Naive thymus-derived CD4-positive, alpha-beta T cell (primary cell): Measurements from ENCODE around the gene LGALS8. TPM values are rescaled to one million over a fixed set of nuclear protein-coding genes. Genes with fewer than 3 reads are reported as not detected.
"Not testable (repeated sequence)": the region's sequence is repeated elsewhere in the genome, so short reads cannot be mapped to it uniquely, and the experiment has no call there.

ENCODE experiments used
- ATAC-seq: fragments of 150-1000 bp; cut with Tn5 transposase; 2 replicates; pipeline ENCODE4 v1.10.0; 2021; ENCODE audit warnings: mild to moderate bottlenecking, moderate library complexity
- CTCF ChIA-PET: fragments of 350-600 bp; sonication (Branson Sonifier 250); formaldehyde crosslinking; loops from one replicate; lab custom pipeline; 2021; ENCODE audit warnings: antibody characterized with exemption; lab: Charles Lee
- POLR2A ChIA-PET: fragments of 350-600 bp; sonication (Branson Sonifier 250); formaldehyde crosslinking; loops from one replicate; lab custom pipeline; 2021; ENCODE audit warnings: antibody characterized with exemption, inconsistent platforms; lab: Charles Lee
- DNase-seq, 9 donors: peaks; one replicate each; pipeline versions ENCODE4 v3.0.0 to v3.0.0-alpha.2; 2020 to 2022; ENCODE audit warnings: mixed read lengths in 1 of 9
- H3K27ac ChIP-seq: one replicate; pipeline ENCODE4 v1.7.0; 2013; ENCODE audit warnings: mild to moderate bottlenecking, low read depth, low read length, moderate library complexity
- H3K27me3 ChIP-seq, 2 donors: one replicate each; pipeline ENCODE4 v1.7.0; 2013; ENCODE audit warnings: low read length in 2 of 2, mild to moderate bottlenecking in 2 of 2, moderate library complexity in 2 of 2; ENCODE audit not compliant: control insufficient read depth in 2 of 2, insufficient read depth in 2 of 2
- H3K36me3 ChIP-seq, 3 experiments: 1 replicate in 2 of 3; 2 replicates in 1 of 3; pipeline ENCODE4 v1.7.0; 2013; ENCODE audit warnings: low read length in 3 of 3, mild to moderate bottlenecking in 3 of 3, moderate library complexity in 1 of 3; ENCODE audit not compliant: insufficient read depth in 3 of 3, control insufficient read depth in 2 of 3
- H3K4me1 ChIP-seq, 2 donors: one replicate each; pipeline ENCODE4 v1.7.0; 2013; ENCODE audit warnings: low read length in 2 of 2, mild to moderate bottlenecking in 2 of 2, moderate library complexity in 1 of 2; ENCODE audit not compliant: control insufficient read depth in 2 of 2, insufficient read depth in 2 of 2
- H3K4me3 ChIP-seq: 2 replicates; pipeline ENCODE4 v1.7.0; 2013; ENCODE audit warnings: mild to moderate bottlenecking, low read length
- H3K9me3 ChIP-seq, 3 experiments: 1 replicate in 2 of 3; 2 replicates in 1 of 3; pipeline ENCODE4 v1.7.0; 2013; ENCODE audit warnings: low read length in 3 of 3; ENCODE audit not compliant: control insufficient read depth in 2 of 3
- H3K27ac Mint-ChIP-seq, 9 donors: one replicate each; pipeline ENCODE4 v1.8.0; 2020 to 2022; ENCODE audit warnings: mixed read lengths in 9 of 9, mild to moderate bottlenecking in 8 of 9, moderate library complexity in 5 of 9, inconsistent platforms in 2 of 9
- H3K27me3 Mint-ChIP-seq, 5 donors: one replicate each; pipeline ENCODE4 v1.8.0; 2021 to 2022; ENCODE audit warnings: mixed read lengths in 5 of 5, mild to moderate bottlenecking in 1 of 5
- H3K36me3 Mint-ChIP-seq, 5 donors: one replicate each; pipeline ENCODE4 v1.8.0; 2020 to 2022; ENCODE audit warnings: mixed read lengths in 5 of 5, mild to moderate bottlenecking in 3 of 5, inconsistent platforms in 1 of 5
- H3K4me1 Mint-ChIP-seq, 7 donors: one replicate each; pipeline ENCODE4 v1.8.0; 2020 to 2022; ENCODE audit warnings: mixed read lengths in 7 of 7, mild to moderate bottlenecking in 3 of 7, inconsistent platforms in 1 of 7
- H3K4me3 Mint-ChIP-seq, 10 donors: one replicate each; pipeline ENCODE4 v1.8.0; 2020 to 2022; ENCODE audit warnings: mild to moderate bottlenecking in 10 of 10, mixed read lengths in 10 of 10, moderate library complexity in 6 of 10, inconsistent platforms in 2 of 10
- H3K9me3 Mint-ChIP-seq, 11 donors: one replicate each; pipeline ENCODE4 v1.8.0; 2020 to 2022; ENCODE audit warnings: mixed read lengths in 11 of 11, mild to moderate bottlenecking in 4 of 11, inconsistent platforms in 1 of 11, moderate library complexity in 1 of 11
- intact Hi-C, 2 donors: fragments of 100-400 bp; cut with micrococcal nuclease; formaldehyde crosslinking; loops; one replicate each; pipeline ENCODE4 v1.15.1; 2023
- polyA plus RNA-seq, 2 donors: library from polyadenylated mRNA; unstranded; fragments of 300-500 nt; fragmentation: Illumina TruSeq; gene quantifications; one replicate each; pipeline ENCODE4 v1.2.3, GENCODE V29; 2021
- total RNA-seq, 6 experiments: library from RNA in 5 of 6; stranded (reverse) in 5 of 6; gene quantifications; 1 replicate in 5 of 6; 2 replicates in 1 of 6; pipeline ENCODE4 v1.2.3 and lab custom pipeline; 2021 to 2026

Gene LGALS8
- total and polyA plus RNA-seq, 7 experiments from 2014 or later = 41.3 to 143 (median 125) TPM

DNA sequence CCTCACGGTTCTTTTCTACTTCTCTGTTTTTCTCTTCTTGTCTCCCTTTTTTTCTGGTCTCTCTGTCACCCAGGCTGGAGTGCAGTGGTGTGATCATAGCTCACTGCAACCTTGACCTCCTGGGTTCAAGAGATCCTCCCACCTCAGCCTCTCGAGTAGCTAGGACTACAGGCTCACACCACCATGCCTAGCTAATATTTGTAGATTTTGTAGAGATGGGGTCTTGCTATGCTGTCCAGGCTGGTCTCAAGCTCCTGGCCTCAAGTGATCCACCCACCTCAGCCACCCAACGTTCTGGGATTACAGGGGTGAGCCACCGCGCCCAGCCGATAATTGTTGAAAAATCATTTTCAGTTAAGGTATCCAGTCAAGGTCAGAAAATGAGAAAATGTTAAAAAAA lies 25.9 kb upstream of the LGALS8 start:
- H3K9me3 ChIP-seq = no peaks in the 10 kb centered on the region
- no peak overlapping the region for H3K27ac ChIP-seq
- no peaks in the 10 kb centered on the region for H3K36me3 Mint-ChIP-seq
- no peaks in the 10 kb centered on the region for H3K9me3 Mint-ChIP-seq
- no peak overlapping the region for H3K4me3 ChIP-seq
- POLR2A ChIA-PET = no interaction called here
- DNase-seq (no peak), ATAC-seq (no peak)
- H3K27me3 ChIP-seq = no peaks in the 10 kb centered on the region
- H3K4me3 Mint-ChIP-seq = no peak overlapping the region
- intact Hi-C loops = no loop called here
- CTCF ChIA-PET = interaction anchor here (0.6 kb wide), 1 partner anchor 12 kb away, joined by 3 read pairs; no protein-coding TSS in a partner anchor
- H3K4me1 Mint-ChIP-seq = peaks cover 5 to 11% (median 6%) of the 10 kb centered on the region in 7 donors
- peaks cover 0 to 6% of the 10 kb centered on the region in 2 donors for H3K4me1 ChIP-seq
- peaks cover 0 to 11% (median 9%) of the 10 kb centered on the region in 5 donors for H3K27me3 Mint-ChIP-seq
- no peaks in the 10 kb centered on the region for H3K36me3 ChIP-seq
- no peak overlapping the region for H3K27ac Mint-ChIP-seq

DNA sequence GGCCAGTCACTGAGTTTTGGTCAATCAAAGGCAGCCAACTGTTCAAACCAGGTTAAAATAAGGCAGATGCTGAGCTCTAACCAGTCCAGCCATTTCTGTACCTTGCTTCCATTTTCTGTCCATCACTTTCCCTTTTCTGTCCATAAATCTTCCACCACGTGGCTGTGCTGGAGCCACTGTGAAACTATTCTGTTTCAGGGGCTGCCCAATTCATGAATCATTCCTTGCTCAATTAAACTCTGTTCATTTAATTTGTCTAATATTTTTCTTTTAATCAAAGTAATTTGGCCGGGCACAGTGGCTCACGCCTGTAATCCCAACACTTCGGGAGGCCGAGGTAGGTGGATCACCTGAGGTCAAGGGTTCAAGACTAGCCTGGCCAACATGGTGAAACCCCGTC lies 22.7 kb upstream of the LGALS8 start:
- Mint-ChIP-seq H3K36me3 (no peaks in the 10 kb centered on the region), H3K27me3 (peaks cover 0 to 10% (median 7%) of the 10 kb centered on the region in 5 donors), H3K4me3 (no peak overlapping the region), H3K27ac (no peak overlapping the region), H3K4me1 (peaks cover 8 to 17% (median 13%) of the 10 kb centered on the region in 7 donors), H3K9me3 (peaks cover 0 to 2% (median 0%) of the 10 kb centered on the region in 11 donors)
- Histone ChIP-seq H3K27me3 (no peaks in the 10 kb centered on the region), H3K27ac (no peak overlapping the region), H3K36me3 (no peaks in the 10 kb centered on the region), H3K4me1 (peaks cover 0 to 11% of the 10 kb centered on the region in 2 donors), H3K4me3 (no peak overlapping the region), H3K9me3 (no peaks in the 10 kb centered on the region)
- ATAC-seq = no peak
- intact Hi-C loops = no loop called here
- DNase-seq = no peak
- ChIA-PET POLR2A (no interaction called here), CTCF (no interaction called here)

GRCh38 chr1:236502579-236502971 lies 21.2 kb upstream of the LGALS8 start:
- Mint-ChIP-seq H3K27ac (peak overlapping the region in 7 of 9 donors; percentile 9 to 82 (median 21)), H3K4me3 (peak overlapping the region in 9 of 10 donors; percentile 26 to 80 (median 66)), H3K9me3 (peaks cover 0 to 2% (median 0%) of the 10 kb centered on the region in 11 donors), H3K4me1 (peaks cover 8 to 15% (median 13%) of the 10 kb centered on the region in 7 donors), H3K36me3 (no peaks in the 10 kb centered on the region), H3K27me3 (peaks cover 0 to 12% (median 0%) of the 10 kb centered on the region in 5 donors)
- ATAC-seq (no peak), DNase-seq (no peak)
- H3K4me1 ChIP-seq = peaks cover 0 to 11% of the 10 kb centered on the region in 2 donors
- no peaks in the 10 kb centered on the region for H3K27me3 ChIP-seq
- intact Hi-C loops = no loop called here
- no peak overlapping the region for H3K4me3 ChIP-seq
- H3K27ac ChIP-seq = no peak overlapping the region
- ChIA-PET CTCF (interaction anchor here (1.4 kb wide), 1 partner anchor 10 kb away, joined by 3 read pairs; no protein-coding TSS in a partner anchor), POLR2A (interaction anchor here (0.7 kb wide), 1 partner anchor 21 kb away, joined by 3 read pairs; the partner anchor contains the start of gene LGALS8)
- no peaks in the 10 kb centered on the region for H3K36me3 ChIP-seq
- no peaks in the 10 kb centered on the region for H3K9me3 ChIP-seq

DNA sequence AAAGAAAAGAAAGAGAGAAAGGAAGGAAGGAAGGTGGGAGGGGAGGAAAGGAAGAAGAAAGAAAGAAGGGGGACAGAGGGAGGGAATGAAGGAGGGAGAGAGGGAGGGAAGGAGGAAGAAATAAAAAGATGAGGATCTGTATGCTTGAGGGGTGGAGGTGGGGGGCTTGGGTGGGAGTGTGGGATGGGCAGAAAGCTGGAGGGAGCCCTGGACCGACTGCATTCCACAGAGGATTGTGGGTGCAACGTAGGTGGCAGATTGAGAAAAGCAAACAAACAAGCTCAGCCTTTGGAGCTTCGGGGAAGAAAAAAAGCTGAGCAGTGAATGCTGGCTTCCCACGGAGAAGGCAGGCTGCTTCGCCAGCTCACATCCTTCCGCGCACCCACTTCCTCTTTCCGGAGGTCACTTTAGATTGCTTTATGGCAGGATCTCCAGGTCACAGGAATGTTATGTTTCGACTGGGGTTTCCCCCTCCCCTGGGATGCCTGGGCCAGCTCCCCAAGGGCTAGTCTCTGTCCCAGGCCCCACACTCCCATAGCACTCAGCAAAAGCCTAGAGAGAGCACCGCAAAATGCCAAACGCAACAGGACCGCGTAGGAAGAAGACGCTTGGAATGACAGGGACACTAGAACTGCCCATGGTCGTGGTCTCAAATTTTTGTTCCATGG lies 20.7 kb upstream of the LGALS8 start:
- H3K27me3 Mint-ChIP-seq = peaks cover 0 to 12% (median 0%) of the 10 kb centered on the region in 5 donors
- peaks cover 8 to 15% (median 13%) of the 10 kb centered on the region in 7 donors for H3K4me1 Mint-ChIP-seq
- ChIA-PET POLR2A (interaction anchor here (0.7 kb wide), 1 partner anchor 21 kb away, joined by 3 read pairs; the partner anchor contains the start of gene LGALS8), CTCF (interaction anchor here (0.6 to 1.4 kb wide), 3 partner anchors 11 to 486 kb away, joined by 3 read pairs; no protein-coding TSS in a partner anchor)
- peak overlapping the region in 8 of 9 donors; percentile 12 to 82 (median 42) for H3K27ac Mint-ChIP-seq
- no peak for DNase-seq
- Histone ChIP-seq H3K4me3 (peak overlapping the region; percentile 27), H3K9me3 (no peaks in the 10 kb centered on the region), H3K27me3 (no peaks in the 10 kb centered on the region), H3K27ac (no peak overlapping the region), H3K4me1 (peaks cover 0 to 11% of the 10 kb centered on the region in 2 donors), H3K36me3 (no peaks in the 10 kb centered on the region)
- peak overlapping the region; percentile 31 to 80 (median 63) for H3K4me3 Mint-ChIP-seq
- peak; percentile 46 for ATAC-seq
- peaks cover 0 to 2% (median 0%) of the 10 kb centered on the region in 11 donors for H3K9me3 Mint-ChIP-seq
- intact Hi-C loops = no loop called here
- H3K36me3 Mint-ChIP-seq = no peaks in the 10 kb centered on the region

- Mint-ChIP-seq H3K27ac (peak overlapping the region in 1 of 9 donors; percentile 22), H3K27me3 (peaks cover 0 to 14% (median 0%) of the 10 kb centered on the region in 5 donors), H3K4me1 (peaks cover 8 to 20% (median 13%) of the 10 kb centered on the region in 7 donors)
- H3K27me3 ChIP-seq, ATAC-seq, intact Hi-C loops, H3K36me3 Mint-ChIP-seq, H3K9me3 ChIP-seq, H3K4me3 ChIP-seq, POLR2A ChIA-PET, H3K9me3 Mint-ChIP-seq, CTCF ChIA-PET, H3K4me3 Mint-ChIP-seq, H3K27ac ChIP-seq, H3K36me3 ChIP-seq, DNase-seq: not testable (repeated sequence)
- peaks cover 3 to 11% of the 10 kb centered on the region in 2 donors for H3K4me1 ChIP-seq
These were observed 19.4 kb upstream of the LGALS8 start for GRCh38 chr1:236504338-236504737.

DNA sequence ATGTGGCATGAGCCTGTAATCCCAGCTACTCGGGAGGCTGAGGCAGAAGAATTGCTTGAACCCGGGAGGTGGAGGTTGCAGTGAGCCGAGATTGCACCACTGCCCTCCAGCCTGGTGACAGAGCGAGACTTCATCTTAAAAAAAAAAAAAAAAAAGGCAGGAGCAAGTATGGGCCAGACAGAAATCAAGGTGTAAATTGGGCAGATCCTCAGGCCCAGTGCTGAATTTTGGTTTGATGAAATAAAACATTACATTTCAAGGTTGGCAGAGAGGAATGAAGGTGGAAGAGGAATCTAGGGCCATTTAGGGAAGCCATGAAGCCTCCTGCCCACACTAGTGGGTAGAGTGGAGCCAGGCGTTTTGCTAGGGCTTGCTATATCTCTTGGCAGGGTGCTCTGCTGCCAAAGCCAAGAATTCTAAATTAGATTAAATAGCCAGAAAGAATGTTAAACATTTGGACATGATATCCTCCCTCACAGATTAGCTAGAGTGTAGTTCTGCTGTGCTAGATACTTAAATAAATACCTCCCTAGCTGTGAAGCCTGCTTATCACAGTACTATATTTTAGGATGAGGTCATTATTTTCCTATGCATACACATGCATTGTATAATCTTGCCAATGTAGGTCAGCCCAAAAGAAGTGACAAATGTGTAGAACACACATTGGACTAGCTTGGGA lies 16.6 kb upstream of the LGALS8 start:
- no peak overlapping the region for H3K4me3 Mint-ChIP-seq
- intact Hi-C loops = no loop called here

More for the DNA sequence above, 16.6 kb upstream of the LGALS8 start:
- H3K27ac ChIP-seq = no peak overlapping the region
- ATAC-seq (no peak), DNase-seq (no peak)
- Mint-ChIP-seq H3K9me3 (peaks cover 0 to 2% (median 0%) of the 10 kb centered on the region in 11 donors), H3K27ac (no peak overlapping the region), H3K36me3 (no peaks in the 10 kb centered on the region), H3K27me3 (peaks cover 0 to 24% (median 0%) of the 10 kb centered on the region in 5 donors), H3K4me1 (peaks cover 8 to 27% (median 13%) of the 10 kb centered on the region in 7 donors)
- H3K4me1 ChIP-seq = peaks cover 3 to 11% of the 10 kb centered on the region in 2 donors
- no peaks in the 10 kb centered on the region for H3K36me3 ChIP-seq
- no peak overlapping the region for H3K4me3 ChIP-seq
- no peaks in the 10 kb centered on the region for H3K9me3 ChIP-seq
- ChIA-PET POLR2A (no interaction called here), CTCF (no interaction called here)
- no peaks in the 10 kb centered on the region for H3K27me3 ChIP-seq
